ENCODE data around the gene ASCL3. TPM values are rescaled to one million over a fixed set of nuclear protein-coding genes. Genes with fewer than 3 reads are reported as not detected.

Gene ASCL3
- polyA plus RNA-seq, 1 donor from 2014 or later = not detected

- no peak overlapping the region for H3K27ac ChIP-seq (ENCODE audit: low read length)
- H3K79me2 ChIP-seq (replicated peaks; ENCODE audit: insufficient read depth, low read length) = no peaks in the 10 kb centered on the region
- H2AFZ ChIP-seq (ENCODE audit: low read depth, low read length) = no peak overlapping the region
- no peaks in the 10 kb centered on the region for H3F3A ChIP-seq (ENCODE audit: insufficient read depth, low read length, poor library complexity, severe bottlenecking)
- no peaks in the 10 kb centered on the region for H4K20me1 ChIP-seq (ENCODE audit: insufficient read depth)
- no peak overlapping the region for H3K4me3 ChIP-seq (ENCODE audit: low read length)
- no peaks in the 10 kb centered on the region for H3K27me3 ChIP-seq (ENCODE audit: insufficient read depth, low read depth, low read length)
- TF ChIP-seq REST (IDR thresholded peaks at IDR 0.05; ENCODE audit: borderline replicate concordance) (no peak), MXI1 (conservative IDR thresholded peaks at IDR 0.05; ENCODE audit: poor library complexity, severe bottlenecking) (no peak), TAF1 (IDR thresholded peaks at IDR 0.05; ENCODE audit: low read depth) (no peak), POLR2AphosphoS5 (IDR thresholded peaks at IDR 0.05) (no peak), RAD21 (conservative IDR thresholded peaks at IDR 0.05) (no peak), EZH2 (IDR thresholded peaks at IDR 0.05; ENCODE audit: borderline replicate concordance, insufficient read depth, low read length, poor library complexity, severe bottlenecking) (no peak), EP300 (conservative IDR thresholded peaks at IDR 0.05; ENCODE audit: poor library complexity, severe bottlenecking) (no peak), SMC3 (conservative IDR thresholded peaks at IDR 0.05; ENCODE audit: poor library complexity) (no peak)
- TF ChIP-seq, protein P1, sequence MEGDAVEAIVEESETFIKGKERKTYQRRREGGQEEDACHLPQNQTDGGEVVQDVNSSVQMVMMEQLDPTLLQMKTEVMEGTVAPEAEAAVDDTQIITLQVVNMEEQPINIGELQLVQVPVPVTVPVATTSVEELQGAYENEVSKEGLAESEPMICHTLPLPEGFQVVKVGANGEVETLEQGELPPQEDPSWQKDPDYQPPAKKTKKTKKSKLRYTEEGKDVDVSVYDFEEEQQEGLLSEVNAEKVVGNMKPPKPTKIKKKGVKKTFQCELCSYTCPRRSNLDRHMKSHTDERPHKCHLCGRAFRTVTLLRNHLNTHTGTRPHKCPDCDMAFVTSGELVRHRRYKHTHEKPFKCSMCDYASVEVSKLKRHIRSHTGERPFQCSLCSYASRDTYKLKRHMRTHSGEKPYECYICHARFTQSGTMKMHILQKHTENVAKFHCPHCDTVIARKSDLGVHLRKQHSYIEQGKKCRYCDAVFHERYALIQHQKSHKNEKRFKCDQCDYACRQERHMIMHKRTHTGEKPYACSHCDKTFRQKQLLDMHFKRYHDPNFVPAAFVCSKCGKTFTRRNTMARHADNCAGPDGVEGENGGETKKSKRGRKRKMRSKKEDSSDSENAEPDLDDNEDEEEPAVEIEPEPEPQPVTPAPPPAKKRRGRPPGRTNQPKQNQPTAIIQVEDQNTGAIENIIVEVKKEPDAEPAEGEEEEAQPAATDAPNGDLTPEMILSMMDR (IDR thresholded peaks at IDR 0.05; ENCODE audit: poor library complexity, severe bottlenecking) = no peak
- no peak overlapping the region for H3K9ac ChIP-seq (ENCODE audit: low read length)
- no peaks in the 10 kb centered on the region for H3K36me3 ChIP-seq (ENCODE audit: insufficient read depth, low read length)
- no peaks in the 10 kb centered on the region for H3K9me3 ChIP-seq (ENCODE audit: low read length)
- H3K4me2 ChIP-seq (ENCODE audit: low read length) = no peak overlapping the region
- no peaks in the 10 kb centered on the region for H3K9me2 ChIP-seq (ENCODE audit: insufficient read depth, low read length)
These were observed 29.1 kb upstream of the ASCL3 start for GRCh38 chr11:8971924-8972316.

GRCh38 chr11:8971196-8971923, 28.5 kb upstream of the ASCL3 start:
- Histone ChIP-seq H3K9ac (ENCODE audit: low read length) (no peak overlapping the region), H3K4me3 (ENCODE audit: low read length) (no peak overlapping the region), H3F3A (ENCODE audit: insufficient read depth, low read length, poor library complexity, severe bottlenecking) (no peaks in the 10 kb centered on the region), H3K27ac (ENCODE audit: low read length) (no peak overlapping the region), H3K4me2 (ENCODE audit: low read length) (no peak overlapping the region), H3K9me2 (ENCODE audit: insufficient read depth, low read length) (no peaks in the 10 kb centered on the region), H2AFZ (ENCODE audit: low read depth, low read length) (no peak overlapping the region), H3K36me3 (ENCODE audit: insufficient read depth, low read length) (no peaks in the 10 kb centered on the region), H3K9me3 (ENCODE audit: low read length) (no peaks in the 10 kb centered on the region), H3K27me3 (ENCODE audit: insufficient read depth, low read depth, low read length) (no peaks in the 10 kb centered on the region), H4K20me1 (ENCODE audit: insufficient read depth) (no peaks in the 10 kb centered on the region), H3K79me2 (replicated peaks; ENCODE audit: insufficient read depth, low read length) (no peaks in the 10 kb centered on the region)
- TF ChIP-seq EZH2 (IDR thresholded peaks at IDR 0.05; ENCODE audit: borderline replicate concordance, insufficient read depth, low read length, poor library complexity, severe bottlenecking) (no peak), REST (IDR thresholded peaks at IDR 0.05; ENCODE audit: borderline replicate concordance) (no peak), TAF1 (IDR thresholded peaks at IDR 0.05; ENCODE audit: low read depth) (no peak), MXI1 (conservative IDR thresholded peaks at IDR 0.05; ENCODE audit: poor library complexity, severe bottlenecking) (no peak), POLR2AphosphoS5 (IDR thresholded peaks at IDR 0.05) (no peak), SMC3 (conservative IDR thresholded peaks at IDR 0.05; ENCODE audit: poor library complexity) (no peak), RAD21 (conservative IDR thresholded peaks at IDR 0.05) (no peak), EP300 (conservative IDR thresholded peaks at IDR 0.05; ENCODE audit: poor library complexity, severe bottlenecking) (no peak)
- TF ChIP-seq, protein P1 (IDR thresholded peaks at IDR 0.05; ENCODE audit: poor library complexity, severe bottlenecking) = no peak
